COR-L47 (cell line): ENCODE data around the gene ARHGAP22.

Experiments
- DNase-seq: peaks from one replicate; lab custom pipeline; 2025; lab: John Stamatoyannopoulos, UW

Gene ARHGAP22

DNA sequence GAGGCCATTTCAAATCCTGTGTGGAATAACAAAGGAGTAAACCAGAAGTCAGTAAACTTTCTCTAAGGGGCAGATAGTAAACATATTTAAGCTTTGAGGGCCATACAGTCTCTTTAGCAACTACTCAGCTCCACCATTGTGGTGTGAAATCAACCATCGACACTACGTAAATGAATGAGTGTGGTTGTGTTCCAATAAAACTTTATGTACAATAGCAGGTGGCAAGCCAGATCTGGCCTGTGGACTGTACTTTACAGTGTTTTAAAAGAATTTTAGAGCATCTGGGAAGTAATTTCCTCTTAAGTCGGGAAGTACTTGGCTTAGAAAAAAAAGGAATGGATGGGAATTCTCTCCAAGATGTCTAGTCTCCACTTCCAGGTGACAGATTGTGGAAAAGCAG is 71.3 kb downstream of the ARHGAP22 start:
- no peak for DNase-seq

DNA sequence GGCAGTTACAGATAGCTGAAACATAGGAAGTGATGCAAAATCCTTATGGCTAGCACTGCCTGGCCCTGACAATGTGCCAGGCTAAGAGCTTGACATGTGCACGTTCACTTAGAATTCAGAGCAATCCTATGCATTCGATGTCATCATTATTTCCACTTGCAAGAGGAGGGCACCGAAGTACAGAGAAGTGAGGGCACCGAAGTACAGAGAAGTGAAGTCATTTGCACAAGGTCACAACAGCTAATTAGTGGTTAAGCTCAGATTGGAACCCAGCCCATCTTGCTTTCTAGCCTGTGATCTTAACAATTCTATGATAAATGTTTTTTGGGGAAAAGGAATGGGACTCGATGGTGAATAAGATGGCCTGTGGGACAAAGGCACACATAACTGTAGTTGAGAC is 73.4 kb downstream of the ARHGAP22 start:
- DNase-seq, result no peak

DNA sequence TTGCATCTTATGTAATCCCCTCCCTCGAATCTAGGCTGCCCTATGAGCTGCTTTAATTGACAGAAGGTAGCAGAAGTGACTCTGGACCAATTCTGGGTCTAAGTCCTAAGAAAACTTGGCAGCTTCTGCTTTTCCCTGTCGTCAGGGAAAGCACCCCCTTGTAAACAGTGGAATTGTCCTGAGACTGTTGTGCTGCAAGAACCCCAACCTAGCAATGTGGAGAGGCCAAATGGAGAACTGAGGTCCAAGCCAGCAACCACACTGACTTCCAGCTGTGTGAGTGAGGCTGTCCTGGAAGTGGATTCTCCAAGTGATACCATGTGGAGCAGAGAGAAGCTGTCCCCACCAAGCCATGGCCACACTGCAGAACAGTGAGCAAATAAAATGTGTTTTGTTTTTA is 75.5 kb downstream of the ARHGAP22 start:
- DNase-seq, result no peak

DNA sequence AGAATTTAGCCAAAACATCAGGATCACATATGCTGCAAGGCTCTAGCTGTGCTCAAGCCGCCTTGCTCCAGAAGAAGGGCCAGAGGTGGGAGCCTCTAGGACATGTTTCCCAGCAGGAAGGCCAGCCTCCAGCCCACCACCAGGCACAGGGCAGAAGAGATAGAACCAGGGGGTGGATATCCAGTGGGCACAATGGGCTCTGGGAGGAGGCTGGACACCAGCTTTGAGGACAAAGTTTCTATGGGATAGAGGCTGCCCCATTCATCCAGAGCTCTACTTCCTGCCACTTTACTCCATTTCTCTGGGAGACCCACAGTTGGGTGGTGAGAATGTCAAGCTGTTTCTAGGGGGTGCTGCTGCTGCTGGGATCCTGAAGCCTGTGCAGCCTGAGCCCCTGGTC is 77.1 kb downstream of the ARHGAP22 start:
- DNase-seq, result no peak

DNA sequence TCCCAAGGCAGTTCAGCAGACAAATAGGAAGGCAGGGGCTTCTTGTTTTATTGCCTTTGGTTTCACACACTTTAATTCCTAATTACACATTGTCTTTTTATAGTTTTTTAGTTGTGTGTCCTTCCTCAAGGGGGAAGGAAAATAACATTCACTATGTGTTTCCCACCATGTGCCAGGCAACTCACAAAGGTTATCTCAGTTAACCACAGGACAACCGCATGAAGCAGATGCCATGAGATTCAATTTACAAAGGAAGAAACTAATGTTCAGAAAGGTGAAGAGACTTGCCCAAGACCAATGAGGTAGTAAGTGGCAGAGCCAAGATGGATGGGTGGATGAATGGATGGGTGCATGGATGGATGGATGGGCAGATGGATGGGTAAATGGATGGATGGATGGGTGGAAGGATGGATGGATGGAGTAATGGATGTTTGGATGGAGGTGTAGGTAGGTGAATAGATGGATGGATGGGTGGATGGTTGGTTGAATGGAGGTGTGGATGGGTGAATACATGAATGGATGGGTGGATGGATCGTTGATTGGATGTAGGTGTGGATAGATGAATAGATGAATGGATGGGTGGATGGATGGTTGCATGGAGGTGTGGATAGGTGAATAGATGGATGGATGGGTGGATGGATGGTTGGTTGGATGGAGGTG is 77.9 kb downstream of the ARHGAP22 start:
- DNase-seq, result no peak

DNA sequence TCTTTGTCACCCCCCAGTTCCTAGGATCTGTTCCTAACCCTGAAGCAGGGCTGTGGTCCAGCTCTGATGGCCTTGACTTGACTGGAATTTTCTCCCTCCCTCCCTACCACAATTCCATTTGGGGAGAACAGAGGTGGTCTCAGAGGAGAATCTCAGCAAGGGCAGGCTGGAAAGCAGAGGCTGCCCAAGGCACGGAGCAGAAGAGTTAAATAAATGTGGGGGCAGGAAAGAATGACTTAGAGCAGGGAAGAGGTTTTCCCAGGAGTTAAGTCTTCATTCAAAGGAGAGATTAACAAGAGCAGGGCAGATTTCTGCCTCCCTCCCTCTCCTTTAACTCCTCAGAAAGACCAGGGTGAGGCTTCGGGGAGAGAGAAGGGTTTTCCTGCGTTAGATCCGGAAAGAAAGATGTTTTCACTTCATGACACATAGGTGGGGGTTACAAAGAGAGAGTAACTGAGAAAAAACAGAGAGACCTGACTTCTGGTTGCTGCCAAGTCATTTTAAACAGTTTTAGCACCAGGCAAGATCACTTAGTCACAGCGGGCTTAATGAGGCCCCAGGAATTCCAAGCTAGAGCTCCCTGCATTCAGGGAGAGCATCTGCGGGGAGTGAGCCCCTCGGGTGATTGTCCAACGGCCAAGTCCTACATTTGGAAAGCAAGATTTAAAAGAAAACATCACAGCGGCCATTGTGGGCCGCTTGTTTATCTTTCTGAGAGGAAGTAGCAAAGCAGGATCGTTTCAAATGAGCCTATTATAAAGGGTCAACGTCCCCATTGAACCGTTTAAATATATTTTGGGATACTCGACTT is 78.7 kb downstream of the ARHGAP22 start:
- DNase-seq, result no peak

DNA sequence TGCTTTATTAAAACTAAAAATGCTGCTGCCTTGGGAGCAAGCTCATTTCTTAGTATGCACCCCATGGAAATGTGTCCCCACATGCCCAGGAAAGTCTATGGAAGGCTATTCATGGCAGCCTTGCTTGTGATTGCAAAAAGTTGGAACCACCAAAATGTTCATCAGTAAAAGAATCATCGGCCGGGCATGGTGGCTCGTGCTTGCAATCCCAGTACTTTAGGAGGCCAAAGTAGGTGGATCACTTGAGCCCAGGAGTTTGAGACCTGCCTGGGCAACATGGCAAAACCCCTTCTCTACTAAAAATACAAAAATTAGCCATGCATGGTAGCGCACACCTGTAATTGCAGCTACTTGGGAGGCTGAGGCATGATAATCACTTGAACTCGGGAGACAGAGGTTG is 79.8 kb downstream of the ARHGAP22 start:
- DNase-seq, result no peak

DNA sequence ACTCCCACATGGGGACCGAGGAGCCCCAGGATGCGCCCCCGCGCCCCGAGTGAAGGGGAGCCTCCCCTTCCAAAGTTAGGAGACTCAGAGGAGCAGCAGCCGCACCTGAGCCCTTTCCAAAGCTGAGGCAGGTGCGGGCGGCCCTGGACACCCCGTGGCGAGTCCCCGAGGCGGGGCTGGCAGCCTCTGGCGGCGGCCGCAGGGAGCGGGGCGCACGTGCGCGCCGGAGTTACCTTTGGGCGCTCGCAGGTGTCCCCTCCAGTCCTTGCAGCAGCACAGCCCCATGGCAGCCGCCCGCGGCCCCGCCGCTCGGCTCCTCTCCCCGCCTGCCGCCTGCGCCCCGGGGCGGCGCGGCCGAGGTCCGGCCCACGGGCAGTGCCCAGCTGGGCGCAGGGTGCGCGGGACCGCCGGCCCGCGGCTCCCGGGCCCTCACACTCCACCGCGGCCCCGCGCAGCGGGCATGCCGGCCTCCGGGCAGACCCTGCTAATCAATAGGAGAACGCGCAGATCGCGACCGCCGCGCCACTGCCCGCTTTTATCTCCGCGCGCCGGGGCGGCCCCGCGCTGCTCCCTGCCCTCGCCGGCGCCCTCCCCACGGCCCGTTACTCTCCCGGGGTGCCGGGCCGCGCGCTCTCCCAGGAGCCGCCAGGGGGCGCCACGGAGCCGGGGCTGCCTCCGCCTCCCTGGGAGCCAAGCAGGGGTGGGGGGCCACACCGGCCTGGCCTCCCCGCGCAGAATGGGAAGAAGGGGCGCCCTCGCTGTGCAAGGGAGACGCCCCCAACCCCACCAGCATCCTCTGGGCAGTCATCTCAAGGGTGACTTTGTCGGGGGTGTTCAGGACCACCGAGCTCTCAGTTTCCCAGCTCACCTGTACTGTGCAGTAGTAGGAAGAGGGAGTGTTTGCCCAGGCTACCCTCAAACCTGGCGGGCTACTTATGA is 80.8 kb downstream of the ARHGAP22 start:
- DNase-seq, result peak; percentile 13

DNA sequence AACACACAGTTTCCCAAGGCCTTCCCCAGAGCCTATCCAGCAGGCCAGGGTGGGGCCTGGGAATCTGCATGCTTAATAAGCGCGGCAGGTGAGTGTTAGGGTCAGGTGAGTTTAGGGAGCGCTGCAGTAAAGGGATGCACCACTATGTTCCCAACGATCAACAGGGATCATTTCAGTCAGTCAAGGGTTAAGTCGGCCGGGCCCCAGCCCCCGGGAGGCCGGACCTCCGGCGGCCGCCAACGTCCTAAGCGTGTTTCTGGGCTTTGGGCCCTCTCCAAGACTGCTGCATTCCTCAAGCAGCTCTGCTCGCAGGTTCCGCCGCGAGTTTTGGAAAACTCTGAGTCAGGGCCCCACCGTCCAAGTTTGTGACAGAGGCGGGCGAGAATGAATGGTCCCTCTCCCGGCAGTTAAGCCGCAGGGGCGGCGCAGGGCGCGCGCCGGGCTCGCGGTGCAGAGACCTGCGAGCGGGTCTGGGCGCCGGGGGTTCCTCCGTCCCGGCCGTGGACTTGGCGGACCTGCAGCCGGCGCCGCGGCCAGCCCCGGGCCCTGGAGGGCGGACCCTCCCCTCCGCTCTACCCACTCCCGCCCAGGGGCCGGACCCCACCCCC is 81.6 kb downstream of the ARHGAP22 start:
- DNase-seq, result no peak

DNA sequence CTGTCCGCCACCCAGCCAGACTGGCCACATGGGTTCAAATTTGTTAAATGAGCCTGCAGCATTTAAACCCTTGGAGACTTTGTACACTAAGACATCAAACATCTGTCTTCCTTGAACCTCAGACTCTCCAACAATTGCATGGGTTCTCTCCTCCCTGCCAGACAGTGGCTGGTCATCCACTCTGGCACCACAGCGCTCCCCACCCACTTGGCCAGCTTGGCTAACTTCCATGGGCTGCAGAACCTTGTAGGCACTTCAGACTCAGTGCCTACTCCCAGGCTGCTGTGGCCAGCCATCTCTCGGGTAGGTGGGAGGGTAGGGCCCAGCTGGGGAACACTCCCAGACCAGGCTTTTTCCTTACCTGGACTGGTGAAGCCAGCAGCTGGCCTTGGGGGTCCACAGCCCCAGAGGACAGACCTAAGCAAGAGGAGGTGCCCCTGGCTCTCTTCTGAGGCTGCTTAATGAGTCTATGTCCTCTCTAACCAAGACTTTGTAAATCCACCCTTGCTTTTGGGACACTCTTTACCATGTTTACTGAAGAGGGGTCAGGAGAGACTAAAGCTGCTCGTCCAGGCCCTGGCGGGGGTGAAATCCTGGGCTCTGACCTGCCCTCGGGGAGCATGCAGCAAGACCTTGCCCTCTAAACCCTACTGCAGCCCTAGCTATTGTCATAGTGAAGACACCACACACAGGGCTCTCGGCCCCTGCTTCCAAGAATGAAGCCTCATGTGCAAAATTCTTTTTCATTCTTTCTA is 82.7 kb downstream of the ARHGAP22 start:
- DNase-seq, result no peak

DNA sequence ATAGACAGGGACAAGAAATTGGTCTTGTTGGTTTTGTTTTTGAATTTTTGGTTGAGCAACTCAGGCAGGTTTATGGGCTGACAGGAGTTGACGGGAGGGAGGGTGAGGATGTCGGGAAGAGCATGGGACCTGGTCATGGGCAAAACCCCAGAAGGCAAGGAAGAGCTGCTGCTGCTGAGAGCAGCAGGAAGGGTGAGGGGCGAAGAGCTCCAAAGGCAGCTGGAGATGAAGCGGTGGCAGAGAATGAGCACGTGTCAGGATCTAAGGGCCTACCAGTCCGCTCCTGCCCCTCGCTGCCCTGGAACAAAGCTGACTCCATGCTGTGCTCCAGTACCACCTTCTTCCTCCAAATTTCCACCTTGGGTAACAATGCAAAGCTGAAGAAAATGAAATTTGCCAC is 84.3 kb downstream of the ARHGAP22 start:
- DNase-seq, result no peak

DNA sequence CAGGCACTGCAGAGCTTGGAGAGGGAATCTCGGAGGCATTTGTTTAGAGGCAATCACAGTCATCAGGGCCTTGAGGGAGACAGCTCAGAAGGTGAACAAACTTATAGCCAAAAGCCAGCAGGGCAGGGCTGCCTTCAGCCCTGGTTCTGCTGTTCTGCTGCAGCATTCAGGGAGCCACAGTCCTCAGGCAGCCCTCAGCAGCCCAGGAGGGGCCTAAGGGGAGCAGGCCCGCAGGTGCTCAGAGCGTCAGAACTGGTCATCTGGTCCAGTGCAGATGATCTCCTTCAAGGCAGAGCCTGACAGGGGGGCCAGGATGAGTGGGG is 84.7 kb downstream of the ARHGAP22 start:
- no peak for DNase-seq

DNA sequence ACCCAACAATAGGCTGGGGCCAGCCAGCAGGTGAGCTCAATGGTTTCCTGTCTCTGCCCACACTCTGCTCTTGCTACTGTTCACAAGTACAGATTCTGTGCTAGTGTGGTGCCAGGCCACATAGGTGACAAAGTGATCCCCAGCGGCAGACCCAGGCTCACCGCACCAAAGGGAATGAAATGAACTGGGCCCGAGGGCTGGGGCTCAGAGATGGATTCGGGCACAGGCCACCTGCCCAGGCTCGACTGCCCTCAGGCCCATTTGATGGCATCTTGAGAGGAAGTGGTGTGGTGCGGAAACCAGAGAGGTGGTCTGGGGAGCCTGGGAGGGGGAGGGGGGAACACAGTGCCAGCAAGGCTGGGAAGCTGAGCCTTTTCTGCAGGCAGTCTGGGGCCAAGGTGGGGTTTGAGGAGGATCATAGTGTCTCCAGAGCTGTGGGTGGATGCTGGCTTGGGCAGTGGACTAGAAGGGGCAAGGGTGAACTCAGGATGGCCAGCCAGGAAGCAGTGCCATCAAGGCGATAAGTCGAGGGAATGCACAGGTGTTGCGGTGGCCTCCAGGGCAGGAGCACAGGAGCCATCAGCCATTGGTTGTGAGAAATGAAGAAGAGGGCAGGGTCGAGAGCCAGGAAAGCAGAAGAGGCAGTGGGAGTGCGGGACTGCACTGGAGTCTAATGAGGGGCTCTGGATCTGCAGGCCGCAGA is 85.2 kb downstream of the ARHGAP22 start:
- DNase-seq, result no peak

DNA sequence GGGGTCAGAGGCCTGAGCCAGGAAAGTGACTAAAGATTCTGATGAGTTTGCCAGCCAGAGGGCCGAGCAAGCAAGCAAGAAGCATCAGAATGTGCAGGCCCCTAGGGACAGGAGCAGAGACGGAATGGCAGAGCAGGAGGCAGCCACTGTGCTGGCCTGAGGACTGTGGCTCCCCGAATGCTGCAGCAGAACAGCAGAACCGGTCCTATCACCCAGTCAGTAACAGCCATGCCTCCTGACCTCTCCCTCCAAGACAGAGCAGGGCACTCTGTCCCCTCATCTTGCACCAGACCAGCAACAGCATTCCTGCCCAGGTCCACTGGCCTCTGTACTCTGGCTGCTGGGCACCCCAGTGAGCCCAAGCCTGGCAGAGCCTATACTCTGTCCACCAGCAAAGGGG is 85.9 kb downstream of the ARHGAP22 start:
- DNase-seq, result no peak

DNA sequence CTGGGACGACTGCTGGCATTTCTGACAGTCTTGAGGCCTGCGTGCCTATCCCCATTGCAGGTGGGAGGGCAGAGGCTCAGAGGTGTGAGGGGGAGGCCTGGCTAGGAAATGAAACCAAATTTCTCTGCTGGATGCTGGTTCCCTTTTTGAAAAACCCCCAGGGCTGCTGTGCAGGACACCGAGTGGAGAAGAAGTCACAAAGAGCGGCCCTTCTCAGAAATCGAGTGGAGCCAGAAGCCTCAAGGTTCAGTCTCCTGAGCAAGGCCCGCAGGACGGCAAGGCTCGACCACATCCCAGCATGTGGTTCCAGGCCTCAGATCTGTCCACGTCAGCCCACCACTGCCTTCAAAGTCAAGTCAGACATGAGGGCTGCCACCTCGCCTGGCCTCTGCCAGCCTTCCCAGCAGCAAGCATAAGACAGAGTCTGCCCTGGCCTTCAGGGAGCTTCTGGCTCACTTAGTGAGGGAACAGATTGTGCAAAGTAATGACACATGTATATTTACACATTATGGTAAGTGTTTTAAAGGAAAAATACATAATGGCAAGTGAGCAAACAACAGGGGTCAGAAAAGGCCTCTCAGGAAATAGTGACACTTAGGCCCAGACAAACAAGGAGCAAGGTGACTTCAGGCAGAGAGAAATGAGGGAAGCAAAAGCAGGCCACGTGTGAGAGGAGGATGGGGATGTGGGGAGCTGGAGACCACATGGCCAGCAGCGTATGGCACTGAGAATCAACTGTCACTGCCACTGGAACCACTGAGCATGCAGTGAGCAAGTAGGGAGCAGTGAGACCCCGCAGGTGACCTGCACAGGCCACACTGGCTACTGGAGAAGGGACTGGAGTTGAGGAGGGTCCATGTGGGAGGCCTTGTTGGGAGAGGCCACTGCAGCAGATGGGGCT is 86.7 kb downstream of the ARHGAP22 start:
- no peak for DNase-seq

DNA sequence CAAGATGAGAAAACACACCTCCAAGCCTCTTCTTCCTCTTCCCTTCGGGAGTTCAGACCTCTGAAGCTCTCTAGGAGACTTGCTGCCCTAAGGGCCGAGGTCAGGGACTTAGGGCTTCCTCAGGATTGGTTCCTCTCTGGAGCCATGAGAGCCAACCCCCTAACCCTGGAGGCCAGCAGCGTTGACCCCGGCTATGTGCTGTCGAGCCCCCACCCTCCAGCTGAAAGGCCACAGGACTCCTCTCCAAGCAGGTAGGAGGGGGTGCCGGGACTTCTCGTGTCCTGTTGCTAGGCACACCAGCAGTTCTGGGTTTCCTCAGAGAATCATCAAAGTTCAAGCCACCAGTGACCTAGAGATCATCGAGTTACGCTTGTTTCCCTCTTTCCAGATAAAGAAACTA is 87.4 kb downstream of the ARHGAP22 start:
- no peak for DNase-seq

DNA sequence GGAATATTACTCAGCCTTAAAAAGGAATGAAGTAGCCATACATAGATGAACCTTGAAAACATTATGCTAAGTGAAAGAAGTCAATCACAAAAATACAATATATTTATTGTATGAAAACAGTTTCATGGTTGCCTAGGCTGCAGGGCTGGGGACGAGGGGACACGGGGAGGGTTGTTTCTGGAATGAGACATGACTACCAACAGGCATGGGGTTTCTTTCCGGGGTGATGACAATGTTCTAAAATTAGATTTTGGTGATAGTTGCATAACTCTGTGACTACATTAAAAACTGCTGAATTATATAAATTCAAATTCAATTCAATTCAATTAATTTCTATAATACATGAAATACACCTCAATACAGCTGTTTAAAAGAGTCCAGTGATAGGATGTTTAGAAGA is 88.0 kb downstream of the ARHGAP22 start:
- DNase-seq, result no peak

DNA sequence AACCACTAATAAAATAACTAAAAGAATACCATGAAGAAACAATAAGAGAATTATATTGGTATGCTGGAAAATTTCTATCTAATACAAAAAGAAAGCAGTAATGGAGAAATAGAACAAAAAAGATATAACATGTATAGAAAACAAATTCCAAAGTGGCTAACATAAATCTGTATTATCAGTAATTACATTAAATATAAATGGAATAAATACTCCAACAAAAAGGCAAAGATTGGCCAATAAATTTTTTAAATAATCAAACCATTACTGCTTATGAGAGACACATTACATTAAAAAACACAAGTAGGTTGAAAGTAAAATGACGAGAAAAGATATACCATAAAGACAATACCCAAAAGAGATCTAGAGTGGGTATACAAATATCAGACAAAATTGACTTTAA is 90.0 kb downstream of the ARHGAP22 start:
- no peak for DNase-seq

DNA sequence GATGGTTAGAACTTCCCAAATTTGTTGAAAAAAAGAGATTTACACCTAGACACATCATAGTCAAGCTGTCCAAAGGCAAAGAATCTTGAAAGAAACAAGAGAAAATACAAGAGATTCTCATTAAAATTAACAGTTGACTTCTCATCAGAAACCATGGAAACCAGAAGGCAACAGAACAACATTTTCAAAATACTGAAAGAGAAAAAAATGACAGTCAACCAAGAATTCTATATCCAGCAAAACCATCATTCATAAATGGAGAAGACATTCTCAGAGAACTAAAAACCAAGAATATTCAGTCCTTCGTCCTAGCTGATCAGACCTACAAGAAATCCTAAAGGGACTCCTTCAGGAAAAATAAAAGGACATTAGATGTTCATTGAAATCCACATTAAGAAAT is 90.6 kb downstream of the ARHGAP22 start:
- DNase-seq, result no peak

DNA sequence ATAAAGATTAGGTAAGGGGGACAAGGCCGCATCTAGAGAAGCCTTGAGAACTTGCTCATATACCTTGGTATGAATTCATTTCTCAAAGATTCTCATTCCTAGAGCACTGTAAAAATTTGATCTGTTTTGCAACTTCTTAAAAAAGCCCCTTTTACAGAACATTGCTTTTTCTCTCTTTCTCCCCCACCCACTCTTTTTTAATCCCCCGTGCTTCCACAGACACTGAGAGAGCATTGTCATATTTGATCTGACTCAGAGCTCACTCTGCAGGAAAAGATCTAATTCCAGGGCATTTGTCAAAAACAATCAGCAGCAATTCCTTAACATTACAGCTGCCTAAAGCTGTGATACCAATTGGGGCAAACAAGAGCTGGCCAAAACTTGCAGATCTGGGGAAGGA is 92.0 kb downstream of the ARHGAP22 start:
- no peak for DNase-seq
